GM12872 (cell line): Measurements from ENCODE around the gene MYO7B.

ENCODE experiments used
- TF ChIP-seq, protein P1 (sequence below): IDR thresholded peaks from 3 replicates; pipeline ENCODE4 v1.5.1; 2011; ENCODE audit warnings: low read depth, mild to moderate bottlenecking, low read length, moderate library complexity; ENCODE audit not compliant: insufficient read depth

The MYO7B gene

DNA sequence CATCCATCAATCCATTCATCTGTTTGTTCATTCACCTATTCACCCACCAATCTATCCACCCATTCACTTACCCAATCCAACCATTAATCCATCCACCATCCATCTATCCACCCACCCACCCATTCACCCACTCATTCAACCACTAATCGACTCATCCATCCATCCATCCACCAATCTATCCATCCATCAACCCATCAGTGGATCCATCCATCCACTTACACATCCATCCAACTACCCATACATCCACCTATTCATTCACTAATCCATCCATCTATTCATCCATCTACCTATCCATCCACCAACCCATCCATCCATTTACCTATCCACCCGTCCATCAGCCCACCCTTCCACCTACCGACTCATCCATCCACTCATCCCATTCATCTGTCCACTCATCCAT is 11.3 kb downstream of the MYO7B start:
- TF ChIP-seq, protein P1, sequence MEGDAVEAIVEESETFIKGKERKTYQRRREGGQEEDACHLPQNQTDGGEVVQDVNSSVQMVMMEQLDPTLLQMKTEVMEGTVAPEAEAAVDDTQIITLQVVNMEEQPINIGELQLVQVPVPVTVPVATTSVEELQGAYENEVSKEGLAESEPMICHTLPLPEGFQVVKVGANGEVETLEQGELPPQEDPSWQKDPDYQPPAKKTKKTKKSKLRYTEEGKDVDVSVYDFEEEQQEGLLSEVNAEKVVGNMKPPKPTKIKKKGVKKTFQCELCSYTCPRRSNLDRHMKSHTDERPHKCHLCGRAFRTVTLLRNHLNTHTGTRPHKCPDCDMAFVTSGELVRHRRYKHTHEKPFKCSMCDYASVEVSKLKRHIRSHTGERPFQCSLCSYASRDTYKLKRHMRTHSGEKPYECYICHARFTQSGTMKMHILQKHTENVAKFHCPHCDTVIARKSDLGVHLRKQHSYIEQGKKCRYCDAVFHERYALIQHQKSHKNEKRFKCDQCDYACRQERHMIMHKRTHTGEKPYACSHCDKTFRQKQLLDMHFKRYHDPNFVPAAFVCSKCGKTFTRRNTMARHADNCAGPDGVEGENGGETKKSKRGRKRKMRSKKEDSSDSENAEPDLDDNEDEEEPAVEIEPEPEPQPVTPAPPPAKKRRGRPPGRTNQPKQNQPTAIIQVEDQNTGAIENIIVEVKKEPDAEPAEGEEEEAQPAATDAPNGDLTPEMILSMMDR, result no peak

DNA sequence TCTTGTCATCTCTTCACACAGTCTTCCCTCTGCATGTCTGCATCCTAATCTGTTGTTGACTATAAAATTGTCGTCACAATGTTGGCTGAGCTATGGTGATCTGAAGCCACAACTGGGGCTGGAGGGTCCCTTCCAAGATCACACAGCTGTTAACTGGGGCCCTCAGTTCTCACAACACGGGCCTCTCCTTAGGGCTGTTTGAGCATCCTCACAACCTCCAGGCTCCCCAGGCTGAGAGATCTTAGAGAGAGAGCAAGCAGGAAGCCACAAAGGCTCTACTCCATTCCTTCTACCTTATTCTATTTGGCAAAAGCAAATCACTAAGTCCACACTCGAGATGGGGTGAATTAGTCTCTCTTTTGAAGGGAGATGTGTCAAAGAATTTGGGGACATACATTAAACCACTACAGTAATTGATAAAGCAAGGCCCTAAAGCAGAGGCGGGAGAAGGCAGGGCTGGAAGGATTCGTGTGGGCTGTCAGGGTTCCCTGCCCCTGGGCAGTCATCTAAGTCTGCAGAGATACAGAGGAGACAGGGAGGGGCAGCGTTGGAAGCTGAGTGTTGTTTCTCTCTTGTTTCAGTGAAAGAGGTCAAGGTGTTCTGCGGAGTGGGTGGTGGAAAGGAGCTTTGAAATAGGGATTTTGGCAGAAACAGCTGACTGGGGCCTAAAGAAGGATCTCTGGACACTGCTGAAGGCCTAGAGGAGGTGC is 15.9 kb downstream of the MYO7B start:
- TF ChIP-seq, protein P1, result no peak

DNA sequence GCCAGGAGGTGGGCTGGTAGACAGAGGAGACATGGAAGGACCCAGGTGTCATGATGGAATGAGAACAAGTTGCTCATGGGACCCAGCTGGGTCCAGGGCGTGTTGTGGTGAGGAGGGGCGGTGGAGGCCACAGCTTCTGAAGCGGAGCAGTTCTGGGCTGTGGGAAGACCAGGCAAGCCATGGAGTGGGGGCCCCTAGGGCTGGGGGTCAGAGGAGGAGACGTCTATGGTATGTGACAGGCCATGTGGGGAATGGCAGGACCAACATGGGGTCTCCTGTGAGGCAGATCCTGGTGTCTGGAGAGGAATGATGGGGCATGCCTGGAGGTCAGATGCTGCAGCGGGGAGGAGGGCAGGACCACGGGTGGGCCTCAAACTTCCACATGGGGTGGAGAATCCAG is 16.9 kb downstream of the MYO7B start:
- TF ChIP-seq, protein P1, result no peak

DNA sequence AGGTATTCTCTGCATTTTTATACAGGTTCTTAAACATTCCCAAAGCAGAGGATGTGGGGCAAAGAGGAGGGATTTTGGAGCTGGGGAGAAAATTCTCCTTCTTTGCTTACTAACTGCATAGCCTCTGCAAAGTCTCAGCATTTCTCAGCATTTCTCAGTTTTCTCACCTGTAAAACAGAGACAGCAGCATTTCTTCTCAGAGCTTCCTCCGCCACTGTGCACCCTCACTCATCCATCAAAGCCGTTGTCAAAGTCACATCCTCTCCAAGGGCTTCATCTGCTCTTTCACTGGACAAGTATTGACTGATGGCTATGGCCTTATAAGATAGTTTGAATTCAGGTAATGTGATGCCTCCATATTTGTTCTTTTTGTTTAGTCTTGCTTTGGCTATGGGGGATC is 17.4 kb downstream of the MYO7B start:
- TF ChIP-seq, protein P1, result no peak

DNA sequence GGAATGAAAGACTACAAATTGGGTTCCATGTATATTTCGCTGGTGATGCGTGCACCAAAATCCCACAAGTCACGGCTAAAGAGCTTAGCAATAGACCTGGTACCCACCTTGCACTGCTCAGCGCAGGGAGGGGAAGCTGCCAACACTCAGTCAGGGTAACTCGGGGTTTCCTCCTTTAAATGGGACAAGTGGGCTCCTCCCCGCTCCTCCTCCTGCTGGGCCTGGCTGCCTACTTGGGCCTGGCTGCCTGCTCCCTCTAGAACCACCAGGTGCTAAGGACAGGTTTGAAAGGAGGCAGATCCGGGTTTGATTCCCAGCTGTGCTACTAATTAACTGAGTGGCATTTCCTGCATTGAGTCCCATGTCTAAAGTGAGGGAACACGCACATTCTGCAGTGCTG is 23.4 kb downstream of the MYO7B start:
- TF ChIP-seq, protein P1, result no peak

DNA sequence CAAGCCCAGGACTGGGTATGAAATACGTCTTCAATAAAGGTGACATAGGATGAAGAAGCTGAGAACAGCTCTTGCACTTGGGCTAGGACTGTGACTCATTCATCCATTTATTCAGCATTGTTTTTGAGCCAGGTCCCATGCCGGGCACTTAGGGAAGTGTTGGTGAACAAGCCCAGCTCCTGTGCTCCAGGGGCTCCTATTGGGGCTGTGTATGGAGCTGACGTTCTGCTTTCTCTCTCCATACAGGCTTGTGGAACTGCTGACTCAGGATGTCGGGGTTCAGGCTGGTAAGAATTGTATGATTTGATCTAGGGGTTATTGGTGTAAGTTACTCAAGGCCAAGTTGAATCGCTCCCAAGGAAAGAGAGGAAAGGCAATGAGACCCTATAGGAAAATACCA is 24.0 kb downstream of the MYO7B start:
- TF ChIP-seq, protein P1, result no peak

DNA sequence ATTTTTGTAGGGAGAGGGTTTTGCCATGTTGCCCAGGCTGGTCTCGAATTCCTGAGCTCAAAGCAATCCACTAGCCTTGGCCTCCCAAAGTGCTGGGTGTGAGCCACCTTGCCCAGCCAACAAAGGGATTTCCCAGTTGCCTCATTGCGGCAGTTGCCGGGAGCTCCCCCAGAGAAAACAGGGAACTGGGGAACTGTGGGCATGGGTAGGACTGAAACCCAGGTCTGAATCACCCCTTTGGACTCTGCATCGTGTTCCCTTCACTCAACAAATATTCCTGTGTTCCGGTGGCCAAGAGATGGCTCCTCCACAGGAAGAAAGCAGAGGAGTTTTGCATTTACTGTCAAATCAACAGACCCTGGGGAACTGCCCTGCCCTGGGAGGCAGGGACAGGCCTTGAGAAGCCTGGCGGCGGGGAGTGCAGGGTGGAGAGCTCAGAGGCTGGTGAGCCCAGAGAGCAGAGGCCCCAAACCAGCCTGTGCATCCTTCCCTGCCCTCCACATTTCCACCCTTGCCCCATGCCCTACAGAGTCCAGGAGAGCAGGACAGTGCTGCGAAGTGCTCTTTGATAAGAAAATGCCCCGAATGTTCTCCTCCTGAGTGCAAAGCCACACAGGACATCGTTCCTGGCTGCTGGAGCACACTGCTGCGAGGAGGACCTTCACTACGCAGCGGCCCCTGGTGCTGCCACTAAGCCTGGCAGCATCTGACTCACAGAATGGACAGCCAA is 24.9 kb downstream of the MYO7B start:
- TF ChIP-seq, protein P1, result no peak
